Uterus (tissue), 2 donors: Measurements from ENCODE around the gene SNX15.

Experiments used
- POLR2A ChIP-seq, 2 donors: fragments of 450-650 bp; IDR thresholded peaks; one replicate each; pipeline ENCODE4 v1.6.1; 2016; ENCODE audit warnings: antibody characterized with exemption in 2 of 2, mild to moderate bottlenecking in 1 of 2, moderate library complexity in 1 of 2
- TF ChIP-seq, protein P1 (sequence below), 4 experiments: fragments of 200-600 bp in 2 of 4; fragments of 450-650 bp in 2 of 4; sonication (generic) in 2 of 4; IDR thresholded peaks; one replicate each; pipeline ENCODE4 v1.5.1; 2016 to 2019; ENCODE audit warnings: antibody characterized with exemption in 4 of 4, mild to moderate bottlenecking in 2 of 4, moderate library complexity in 1 of 4

DNA sequence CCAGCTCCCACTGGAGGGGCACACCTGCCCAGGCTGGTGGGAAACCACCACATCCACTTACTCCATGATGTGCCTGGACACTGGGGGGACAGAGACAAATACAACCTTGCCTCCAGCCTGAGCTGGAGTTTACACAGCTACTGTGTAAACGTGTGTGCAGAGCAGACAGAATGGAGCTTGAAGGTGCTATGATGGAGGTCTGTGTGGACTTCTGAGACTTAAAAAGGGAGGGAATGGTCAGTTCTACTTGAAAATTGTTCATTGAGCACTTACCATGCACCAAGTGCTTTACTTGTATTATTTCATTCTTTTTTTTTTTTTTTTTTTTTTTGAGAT lies 45.4 kb downstream of the SNX15 start:
- TF ChIP-seq, protein P1, sequence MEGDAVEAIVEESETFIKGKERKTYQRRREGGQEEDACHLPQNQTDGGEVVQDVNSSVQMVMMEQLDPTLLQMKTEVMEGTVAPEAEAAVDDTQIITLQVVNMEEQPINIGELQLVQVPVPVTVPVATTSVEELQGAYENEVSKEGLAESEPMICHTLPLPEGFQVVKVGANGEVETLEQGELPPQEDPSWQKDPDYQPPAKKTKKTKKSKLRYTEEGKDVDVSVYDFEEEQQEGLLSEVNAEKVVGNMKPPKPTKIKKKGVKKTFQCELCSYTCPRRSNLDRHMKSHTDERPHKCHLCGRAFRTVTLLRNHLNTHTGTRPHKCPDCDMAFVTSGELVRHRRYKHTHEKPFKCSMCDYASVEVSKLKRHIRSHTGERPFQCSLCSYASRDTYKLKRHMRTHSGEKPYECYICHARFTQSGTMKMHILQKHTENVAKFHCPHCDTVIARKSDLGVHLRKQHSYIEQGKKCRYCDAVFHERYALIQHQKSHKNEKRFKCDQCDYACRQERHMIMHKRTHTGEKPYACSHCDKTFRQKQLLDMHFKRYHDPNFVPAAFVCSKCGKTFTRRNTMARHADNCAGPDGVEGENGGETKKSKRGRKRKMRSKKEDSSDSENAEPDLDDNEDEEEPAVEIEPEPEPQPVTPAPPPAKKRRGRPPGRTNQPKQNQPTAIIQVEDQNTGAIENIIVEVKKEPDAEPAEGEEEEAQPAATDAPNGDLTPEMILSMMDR (IDR thresholded peaks at IDR 0.05): no peak
- TF ChIP-seq POLR2A (IDR thresholded peaks at IDR 0.05): no peak
